GM12873 (cell line): ENCODE data around the gene KMT5C.

Source experiments
- TF ChIP-seq, protein P1 (sequence below): IDR thresholded peaks from 2 replicates; pipeline ENCODE4 v1.5.1; 2012; ENCODE audit warnings: low read depth, mild to moderate bottlenecking, moderate library complexity, low read length, control low read depth; ENCODE audit not compliant: insufficient read depth; ENCODE audit errors: missing control alignments

Gene KMT5C

DNA sequence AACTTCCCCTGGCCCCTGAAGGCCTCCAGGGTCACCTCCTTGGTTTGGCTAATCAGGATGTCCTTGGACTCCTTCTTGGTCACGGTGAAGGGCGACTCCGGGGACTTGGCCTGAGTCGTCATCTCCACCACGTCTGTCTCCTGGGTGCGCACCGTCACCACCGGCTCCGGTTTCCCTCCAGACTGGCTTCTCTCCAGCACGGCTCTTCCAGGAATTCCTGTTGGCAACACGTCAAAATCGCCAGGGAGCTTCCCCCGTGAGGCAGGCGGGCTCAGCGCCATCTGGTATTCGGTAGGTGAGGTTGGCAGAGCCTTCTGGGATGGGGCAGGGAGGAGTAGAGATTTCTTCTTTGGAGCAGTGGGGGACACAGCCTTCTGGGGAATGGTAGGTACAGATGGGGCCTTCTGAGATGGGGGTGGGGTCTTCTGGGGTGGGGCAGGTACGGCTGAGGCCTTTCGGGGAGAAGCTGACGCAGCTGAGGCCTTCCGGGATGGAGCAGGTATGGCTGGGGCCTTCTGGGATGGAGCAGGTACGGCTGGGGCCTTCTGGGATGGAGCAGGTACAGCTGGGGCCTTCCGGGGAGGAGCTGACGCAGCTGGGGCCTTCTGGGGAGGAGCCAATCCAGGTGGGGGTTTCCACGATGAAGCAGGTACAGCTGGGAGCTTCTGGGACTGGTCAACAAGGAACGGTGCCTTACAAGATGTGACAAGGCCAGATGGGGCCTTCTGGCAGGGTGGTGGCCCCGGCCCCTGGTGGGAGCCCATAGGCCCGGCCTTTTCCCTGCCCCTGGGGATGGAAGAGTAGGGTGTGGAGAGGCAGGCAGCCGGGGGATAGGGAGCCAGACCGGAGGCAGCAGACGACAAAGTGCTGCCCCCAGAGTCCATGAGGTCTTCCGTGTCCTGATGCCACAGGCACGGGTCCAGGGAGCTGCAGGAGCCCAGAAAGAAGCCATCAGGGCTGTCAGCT lies 19.6 kb downstream of the KMT5C start:
- TF ChIP-seq, protein P1, sequence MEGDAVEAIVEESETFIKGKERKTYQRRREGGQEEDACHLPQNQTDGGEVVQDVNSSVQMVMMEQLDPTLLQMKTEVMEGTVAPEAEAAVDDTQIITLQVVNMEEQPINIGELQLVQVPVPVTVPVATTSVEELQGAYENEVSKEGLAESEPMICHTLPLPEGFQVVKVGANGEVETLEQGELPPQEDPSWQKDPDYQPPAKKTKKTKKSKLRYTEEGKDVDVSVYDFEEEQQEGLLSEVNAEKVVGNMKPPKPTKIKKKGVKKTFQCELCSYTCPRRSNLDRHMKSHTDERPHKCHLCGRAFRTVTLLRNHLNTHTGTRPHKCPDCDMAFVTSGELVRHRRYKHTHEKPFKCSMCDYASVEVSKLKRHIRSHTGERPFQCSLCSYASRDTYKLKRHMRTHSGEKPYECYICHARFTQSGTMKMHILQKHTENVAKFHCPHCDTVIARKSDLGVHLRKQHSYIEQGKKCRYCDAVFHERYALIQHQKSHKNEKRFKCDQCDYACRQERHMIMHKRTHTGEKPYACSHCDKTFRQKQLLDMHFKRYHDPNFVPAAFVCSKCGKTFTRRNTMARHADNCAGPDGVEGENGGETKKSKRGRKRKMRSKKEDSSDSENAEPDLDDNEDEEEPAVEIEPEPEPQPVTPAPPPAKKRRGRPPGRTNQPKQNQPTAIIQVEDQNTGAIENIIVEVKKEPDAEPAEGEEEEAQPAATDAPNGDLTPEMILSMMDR: no peak

DNA sequence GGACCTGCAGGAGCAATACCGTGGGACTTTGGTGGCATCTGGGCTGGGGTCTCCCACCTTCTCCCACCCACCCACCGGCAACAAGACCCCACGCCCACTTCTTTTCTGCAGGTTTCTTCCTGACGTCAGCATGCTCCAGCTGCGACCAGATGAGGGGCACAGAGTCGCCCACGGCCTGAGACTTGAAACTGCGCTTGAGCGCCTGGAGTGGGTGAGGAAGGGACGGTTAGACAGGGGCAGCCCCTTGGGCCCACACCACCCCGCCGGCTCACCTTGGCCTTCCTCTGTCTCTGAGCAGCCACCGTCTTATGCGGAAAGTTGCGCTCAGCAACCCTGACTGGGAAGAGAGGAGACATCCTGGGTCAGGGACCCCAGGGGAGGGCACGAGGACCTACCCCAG lies 21.2 kb downstream of the KMT5C start:
- TF ChIP-seq, protein P1: no peak

DNA sequence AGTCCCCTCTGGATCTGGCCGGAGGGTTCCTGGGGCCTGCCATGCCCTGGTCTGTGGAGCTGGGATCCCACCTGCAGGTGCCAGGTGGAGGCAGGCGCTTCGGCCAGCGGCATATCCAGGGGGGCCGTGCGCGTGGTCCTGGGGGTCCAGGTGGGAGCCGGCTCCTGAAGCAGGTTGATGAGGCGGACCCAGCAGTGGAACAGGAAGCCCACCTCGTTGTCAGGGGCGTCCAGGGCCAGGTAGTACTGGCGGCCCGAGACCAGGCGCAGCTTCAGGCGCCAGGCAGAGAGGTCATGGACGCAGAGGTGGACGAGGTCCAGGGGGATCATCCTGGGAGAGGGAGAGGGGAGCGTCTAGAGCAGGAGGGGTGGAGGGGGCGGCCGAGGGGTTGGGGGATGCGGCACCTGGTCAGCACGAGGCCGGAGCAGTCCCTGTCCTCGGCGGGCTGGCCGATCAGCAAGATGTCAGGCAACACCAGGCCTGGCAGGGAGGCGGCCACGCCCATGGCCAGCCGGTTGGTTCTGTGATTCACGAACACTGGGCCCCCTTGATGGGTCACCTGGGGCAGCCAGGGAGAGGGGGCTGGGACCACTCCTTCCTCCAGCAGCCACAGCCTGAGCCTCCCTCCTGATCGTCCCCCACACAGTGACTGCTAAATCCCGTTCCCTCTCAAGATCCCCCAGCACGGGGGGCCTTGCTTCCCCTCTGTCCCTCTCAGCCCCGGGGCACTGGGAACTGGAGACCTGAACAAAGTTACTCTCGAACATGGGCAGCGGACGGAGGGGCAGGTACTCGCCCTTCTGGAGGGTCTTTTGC lies 22.7 kb downstream of the KMT5C start:
- TF ChIP-seq, protein P1: no peak

DNA sequence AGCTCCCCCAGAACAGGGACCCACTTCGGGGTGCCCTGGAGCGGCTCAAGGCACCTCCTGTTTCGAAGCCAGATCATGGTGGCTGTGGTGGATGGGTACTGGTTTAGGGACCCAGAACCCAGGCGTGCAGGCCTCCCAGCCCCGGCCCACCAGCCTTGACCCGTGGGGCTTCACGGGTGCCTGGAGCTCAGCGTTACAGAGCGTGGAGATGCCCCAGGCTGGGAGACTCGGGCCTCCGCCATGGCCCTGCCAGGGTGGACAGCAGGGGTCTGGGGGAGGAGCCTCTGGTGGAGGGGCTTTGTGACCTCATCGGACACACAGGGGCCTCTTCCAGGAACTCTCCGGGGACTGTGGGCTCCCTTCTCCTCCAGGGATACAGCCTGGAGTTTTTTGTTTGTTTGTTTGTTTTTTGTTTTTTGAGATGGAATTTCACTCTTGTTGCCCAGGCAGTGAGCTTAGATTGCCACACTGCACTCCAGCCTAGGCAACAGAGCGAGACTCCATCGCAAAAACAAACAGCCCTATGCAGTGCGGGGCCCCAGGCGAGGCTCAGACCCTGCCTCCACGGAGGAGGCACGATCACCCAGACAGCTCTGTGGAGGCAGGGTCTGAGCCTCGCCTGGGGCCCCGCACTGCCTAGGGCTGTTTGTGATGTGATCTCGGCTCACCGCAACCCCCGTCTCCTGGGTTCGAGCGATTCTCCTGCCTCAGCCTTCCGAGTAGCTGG lies 23.5 kb downstream of the KMT5C start, which contains the start of gene GARIN5B:
GARIN5B (minus strand) TSS at position 271 of the 727 bp plus-strand sequence; CDS start at position 77, 194 bp downstream.
- TF ChIP-seq, protein P1: no peak

DNA sequence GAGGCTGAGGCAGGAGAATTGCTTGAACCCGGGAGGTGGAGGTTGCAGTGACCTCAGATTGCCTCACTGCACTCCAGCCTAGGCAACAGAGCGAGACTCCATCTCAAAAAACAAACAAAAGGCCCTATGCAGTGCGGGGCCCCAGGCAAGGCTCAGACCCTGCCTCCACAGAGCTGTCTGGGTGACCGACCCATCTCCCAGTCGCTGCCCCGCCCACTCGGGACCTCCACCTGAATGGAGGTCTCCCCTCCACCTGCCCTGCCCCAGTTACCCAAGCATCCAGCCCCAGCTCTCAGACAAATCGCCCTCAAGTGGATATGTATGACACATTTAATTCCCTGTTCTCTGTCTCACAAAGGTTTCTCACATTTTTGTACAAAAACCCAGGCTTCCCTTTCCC lies 25.6 kb downstream of the KMT5C start:
- TF ChIP-seq, protein P1: no peak

DNA sequence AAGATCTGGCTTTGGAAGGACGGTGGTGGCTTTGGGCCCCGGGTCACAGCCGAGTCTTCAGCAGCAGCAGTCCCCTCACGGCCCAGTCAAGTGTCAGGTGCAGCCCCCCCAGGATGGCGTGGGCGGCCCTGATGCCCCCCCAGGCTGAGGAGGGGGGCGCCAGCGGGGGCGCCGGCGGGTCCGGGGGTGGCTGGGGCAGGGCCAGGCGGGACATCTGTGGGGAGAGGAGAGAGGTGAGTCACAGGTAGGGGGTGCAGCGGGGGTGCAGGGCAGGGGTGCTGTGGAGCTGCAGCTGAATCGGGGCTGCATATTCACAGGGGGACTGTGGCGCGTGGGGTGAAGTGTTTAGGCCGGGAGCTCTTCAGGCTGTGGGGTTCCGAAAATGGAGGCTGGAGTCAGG lies 26.3 kb downstream of the KMT5C start:
- TF ChIP-seq, protein P1: no peak
